NCI-H748 treated with DMSO at 0.1 percent for 48 hours (cell line): Measurements from ENCODE around the gene TSPAN32.
"Not testable (repeated sequence)": the region's sequence is repeated elsewhere in the genome, so short reads cannot be mapped to it uniquely, and the experiment has no call there.

Experiments
- DNase-seq: peaks from one replicate; lab custom pipeline; 2025; lab: John Stamatoyannopoulos, UW

Gene TSPAN32

DNA sequence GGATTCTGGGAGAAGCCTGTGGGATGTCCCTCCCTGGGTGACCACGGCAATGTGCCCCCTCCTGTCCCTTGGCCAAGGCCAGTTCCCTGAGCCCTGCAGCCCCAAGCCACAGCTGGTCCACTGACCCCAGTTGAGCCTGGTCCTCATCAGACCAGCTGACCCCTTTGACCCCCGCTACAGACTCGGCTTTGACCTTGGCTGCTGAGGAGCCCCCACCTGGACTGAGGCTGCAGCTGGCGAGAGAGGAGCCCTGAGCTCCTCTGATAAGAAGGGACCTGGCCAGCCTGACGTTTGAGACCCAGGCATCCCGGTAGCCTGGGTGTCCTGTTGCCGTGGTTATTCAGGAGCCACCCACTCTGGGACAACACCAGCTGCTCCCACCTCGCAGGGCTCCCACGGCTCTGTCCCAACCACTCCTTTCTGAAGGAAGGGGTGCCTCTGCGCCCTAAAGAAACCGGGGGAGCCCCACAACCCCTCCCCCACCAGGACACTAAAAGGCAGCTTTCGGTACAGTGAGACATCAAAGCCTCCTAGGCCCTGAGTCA lies 34.4 kb upstream of the TSPAN32 start:
- no peak for DNase-seq

DNA sequence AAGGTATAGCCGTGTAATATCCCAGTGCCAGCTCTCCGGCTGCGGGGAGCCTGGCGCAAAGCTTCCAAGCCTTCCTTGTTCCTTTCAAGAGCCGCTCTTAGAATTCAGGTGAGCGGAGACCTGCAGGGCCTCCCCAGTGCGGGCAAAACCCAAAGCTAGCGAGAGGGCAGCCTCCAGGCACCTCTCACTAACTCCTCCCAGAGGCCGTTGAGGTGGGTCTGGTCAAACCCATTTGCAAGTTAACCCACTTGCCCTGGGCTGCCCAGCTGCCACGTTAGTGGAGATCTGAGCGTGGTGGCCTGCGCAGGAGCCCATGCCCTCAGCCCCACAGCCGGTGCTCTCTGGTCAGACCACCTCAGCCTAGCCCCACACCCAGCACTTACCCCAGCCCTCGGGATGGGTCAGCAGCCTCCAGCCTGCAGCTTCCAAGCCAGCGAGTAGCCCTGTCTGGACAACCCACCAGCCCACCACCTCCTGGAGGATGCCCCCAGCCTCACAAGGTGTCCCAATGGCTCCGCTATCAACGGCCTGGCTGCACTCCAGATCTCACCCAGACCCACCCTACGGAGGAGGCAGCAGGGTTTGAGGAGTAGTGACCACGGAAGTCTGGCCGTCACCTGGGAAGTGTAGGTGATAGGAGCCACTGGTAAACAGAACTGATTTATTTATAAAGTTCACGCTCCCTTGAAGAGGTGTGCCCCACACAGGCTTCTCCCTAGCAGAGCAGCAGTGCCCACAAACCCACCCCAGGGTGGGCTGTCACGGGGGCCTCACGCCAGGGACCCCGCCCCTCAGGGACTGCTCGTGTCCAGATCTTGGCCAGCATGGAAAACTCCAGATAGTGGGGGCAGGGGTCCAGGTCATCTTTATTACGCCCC lies 33.7 kb upstream of the TSPAN32 start:
- no peak for DNase-seq

DNA sequence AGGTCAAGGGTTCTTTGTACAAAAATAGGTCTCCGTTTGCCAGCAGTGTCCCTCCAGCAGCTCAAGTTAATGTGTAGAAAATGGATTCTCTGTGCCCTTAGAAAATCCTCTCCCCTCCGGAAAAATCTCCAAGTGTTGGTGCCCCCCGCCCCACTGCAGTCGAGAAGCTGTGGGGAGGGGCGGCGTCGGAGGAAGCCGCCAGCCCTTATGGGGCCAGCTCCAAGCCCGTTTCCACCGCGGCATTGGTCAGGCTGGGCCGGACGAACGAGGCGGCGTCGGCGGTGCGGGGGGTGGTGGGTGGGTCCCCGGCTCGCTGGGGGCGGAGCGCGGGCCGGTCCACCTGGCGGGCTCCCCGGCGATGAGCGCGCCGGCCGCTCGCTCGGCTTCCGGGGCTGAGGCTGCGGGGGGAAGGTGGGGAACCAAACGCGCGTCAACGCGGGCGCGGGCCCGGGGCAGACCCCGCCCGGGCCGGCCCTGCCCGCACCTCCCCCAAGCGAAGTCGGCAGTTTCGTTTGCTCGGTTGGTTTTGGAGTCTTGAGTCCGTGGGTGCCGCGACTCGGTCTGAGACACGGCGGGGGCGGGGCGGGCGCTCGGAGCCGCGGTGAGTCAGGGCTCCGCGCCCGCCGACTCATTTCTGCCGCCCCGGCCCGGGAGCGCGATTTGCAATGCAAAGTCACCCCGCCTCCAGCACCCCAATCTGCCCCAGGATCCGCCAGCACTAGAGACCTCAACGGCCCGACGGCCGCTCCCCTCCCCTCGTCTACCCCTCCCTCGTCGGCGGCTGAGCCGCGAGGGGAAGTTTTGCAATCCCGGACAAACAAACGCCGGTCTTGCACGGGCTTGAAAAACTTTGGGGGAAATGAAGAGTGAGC lies 32.8 kb upstream of the TSPAN32 start:
- peak; percentile 29 for DNase-seq

DNA sequence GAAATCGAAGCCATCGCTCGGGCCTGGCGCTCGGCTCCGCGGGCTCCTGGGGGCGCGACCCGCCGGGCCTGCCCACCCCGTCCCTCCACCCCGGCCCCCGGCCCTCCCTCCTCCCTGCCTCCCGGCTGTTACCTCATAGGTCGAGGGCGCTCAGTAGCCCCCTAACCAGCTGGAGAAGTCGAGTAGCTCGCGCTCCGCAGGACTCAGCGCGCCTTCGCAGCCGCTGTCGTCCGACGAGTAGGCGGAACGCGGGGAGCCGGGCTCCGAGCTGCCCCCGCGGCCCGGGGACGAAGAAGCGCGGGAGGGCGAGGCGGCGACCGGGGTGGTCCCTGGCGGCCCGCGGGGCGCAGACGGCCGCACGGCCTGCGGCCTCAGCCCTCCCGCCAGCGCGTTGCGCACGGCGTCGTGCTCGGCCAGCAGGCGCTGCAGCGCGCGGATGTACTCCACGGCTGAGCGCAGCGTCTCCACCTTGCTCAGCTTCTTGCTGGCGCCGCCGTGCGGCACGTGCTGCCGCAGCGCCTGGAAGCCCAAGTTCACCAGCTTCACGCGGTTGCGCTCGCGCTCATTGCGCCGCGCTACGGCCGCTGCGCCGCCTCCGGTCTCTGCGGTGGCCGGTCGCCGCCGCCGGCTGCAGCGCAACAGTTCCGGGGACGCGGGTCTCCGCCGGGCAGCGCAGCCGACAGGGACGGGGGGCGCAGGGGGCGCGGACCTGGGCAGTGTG lies 32.1 kb upstream of the TSPAN32 start:
- DNase-seq: peak; percentile 24

DNA sequence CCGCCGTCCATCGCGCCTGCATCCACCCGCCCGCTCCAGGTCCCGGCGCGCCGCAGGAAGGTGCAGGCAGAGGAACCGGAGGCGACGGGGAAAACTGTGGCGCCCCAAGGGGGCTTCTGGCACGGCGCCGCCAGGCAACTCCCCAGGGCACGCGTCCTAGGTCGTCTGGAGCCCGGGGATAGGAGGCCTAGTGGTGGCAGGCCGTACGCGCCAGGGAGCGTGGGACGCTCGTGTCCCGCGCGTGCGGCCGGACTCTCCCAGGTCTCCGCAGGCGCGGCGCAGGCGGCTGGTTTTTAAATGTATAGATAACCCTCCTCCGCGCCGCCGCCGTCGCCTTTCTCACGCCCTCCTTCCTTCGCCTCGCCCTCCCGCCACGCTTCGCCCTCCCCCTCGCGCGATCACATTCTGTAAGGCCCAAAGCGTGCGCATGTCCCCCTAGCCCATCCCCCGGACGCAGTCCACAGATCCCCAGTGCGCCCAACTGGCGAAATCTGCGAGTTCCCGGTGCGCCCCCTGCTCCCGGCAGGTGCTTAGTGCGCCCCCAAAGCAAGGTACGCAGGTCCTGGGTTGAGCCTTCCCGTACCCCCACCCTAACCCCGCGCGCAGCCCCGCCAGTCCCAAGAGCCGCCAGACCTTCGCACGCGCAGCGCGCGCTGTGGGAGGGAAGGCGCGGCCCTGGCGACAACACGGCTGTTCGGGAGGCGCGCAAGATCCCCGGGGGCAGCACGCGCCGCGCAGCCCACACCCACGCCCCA lies 31.3 kb upstream of the TSPAN32 start, which contains the start of gene ASCL2:
ASCL2 (minus strand) TSS at position 267 of the 755 bp plus-strand sequence; CDS start at position 11, 256 bp downstream.
- peak; percentile 4 for DNase-seq

DNA sequence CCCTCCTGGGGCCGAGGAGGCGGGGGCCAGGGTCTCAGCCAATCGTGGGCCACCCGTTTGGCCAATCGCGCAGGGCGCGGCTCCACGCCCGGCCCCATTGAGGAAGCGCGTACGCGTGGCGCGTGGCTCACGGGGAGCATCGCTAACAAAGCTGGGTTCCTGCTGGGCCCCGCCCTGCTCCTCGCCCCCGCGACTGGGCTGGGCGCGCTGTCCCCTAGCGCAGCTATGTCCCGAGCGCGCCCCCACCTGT lies 30.8 kb upstream of the TSPAN32 start:
- no peak for DNase-seq

DNA sequence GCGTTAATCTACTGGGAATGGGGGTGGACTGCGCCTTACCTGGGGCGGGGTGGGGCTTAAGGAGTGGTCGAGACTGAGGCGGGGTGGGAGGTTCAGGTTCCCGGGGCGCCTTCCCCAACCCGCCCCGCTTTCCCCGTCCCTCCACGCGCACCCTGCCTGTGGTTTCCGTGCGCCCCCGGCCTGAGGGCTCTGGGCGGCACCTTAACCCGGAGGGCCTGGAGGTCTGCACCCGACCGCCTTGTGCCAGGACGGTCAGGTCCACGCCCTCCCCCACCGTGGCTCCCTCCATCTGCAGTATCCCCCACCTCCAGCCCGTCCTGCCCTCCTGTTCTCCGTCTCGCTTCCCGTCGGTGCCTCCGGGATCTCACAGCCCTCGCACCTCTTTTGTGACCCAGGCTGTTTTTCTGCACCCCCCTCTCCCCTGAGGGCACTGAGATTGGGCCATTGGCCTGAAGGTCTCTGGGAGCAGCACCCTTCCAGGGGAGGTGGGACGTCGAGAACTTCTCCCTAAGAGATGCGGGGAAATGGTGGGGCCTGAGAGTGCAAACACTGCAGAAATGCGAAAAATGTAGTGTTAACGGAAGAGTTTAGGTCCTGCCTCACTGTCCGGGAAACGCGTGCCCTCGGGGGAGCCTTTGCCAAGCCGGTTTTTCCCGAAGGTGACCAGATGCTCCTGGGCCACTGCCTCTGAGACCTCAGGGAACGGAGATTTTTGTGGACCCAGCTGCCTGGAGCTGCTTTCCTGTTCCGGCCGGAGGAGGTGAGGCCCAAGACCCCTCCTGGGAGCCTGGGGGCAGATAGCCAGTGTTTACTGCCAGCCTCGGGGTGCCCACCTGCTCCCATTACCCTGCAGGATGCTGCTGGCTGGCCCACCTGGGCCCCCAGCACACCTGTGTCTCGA lies 30.2 kb upstream of the TSPAN32 start:
- DNase-seq: no peak

DNA sequence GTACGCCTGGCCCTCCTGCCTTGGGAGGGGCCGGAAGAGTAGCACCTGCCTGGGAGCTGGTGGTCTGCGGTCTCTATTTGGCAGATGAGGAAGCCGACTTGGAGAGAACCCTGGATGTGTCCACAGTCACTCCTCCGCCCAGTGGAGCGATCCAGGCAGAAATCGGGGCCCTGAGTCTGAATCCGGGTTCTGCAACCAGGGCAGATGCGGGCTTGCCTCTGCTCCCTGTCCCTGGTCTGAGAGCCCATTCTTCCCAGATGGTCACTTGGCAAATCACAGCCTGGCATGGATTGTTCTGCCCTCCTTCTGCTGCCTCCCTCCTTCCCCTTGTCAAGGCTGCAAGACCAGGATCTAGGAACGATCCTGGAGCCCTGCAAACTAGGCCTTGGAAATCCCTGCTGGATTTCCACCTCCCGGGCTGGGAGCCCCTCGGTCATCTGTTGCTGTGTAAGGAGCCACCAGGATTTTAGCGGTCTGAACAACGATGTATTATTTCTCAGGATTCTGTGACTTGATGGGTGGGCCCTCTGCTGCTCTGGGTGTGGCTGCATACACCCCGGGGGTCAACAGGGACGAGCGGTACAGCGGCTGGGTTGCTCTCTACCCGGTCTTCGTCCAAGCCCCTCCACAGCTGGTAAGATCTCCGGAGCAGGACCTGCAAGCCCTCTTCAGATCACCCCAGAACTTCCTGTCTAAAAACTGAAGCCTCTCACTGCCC lies 29.4 kb upstream of the TSPAN32 start:
- DNase-seq: no peak

DNA sequence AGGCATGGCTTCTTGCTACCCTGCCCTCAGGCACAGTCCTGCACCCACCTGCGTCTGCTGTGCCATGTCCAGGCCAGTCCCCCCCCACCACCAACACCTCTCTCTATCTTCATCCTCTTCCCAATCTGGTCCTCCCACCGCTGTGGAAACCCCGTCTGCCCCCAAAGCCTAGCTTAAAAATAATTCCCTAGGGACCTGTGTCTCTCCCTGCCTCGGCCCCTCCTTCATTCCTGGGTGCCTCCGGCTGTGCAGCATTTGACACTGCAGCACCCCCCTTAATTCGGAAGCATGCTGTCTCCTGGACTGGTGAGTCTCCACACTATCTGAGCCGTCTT lies 28.9 kb upstream of the TSPAN32 start:
- DNase-seq: no peak

DNA sequence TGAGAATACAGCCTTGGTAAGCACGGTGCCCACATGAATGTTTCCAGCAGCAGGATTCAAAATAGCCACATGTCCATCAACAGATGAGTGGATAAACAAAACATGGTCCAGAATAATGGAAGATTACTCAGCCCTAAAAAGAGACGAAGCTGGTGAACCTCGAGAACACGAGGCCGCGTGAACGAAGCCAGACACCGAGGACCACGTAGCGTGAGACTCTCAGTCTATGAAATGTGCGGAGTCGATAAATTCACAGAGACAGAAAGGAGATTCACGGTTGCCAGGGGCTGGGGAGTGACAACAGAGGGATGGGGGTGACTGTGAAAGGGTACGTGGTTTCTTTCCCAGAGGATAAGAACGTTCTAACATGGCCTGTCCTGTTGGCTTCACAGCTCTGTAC lies 28.5 kb upstream of the TSPAN32 start:
- DNase-seq: no peak

DNA sequence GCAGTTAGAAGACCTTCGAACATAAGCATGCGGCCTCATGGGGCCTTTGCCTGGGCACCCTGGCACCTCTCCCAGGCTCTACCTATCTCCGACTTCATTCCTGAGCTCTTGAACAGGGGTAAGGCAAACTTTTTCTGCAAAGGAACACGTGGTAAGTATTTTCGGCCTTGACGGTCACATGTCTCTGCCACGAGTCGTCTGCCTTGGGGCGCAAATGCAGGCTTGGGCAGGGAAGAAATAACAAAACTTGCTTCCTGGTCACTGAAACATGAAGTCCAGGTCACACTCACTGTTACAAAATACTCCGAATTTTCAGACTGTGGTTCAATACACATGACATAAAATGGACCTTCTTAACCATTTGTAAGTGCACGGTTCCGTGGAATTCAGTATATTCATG lies 28.0 kb upstream of the TSPAN32 start:
- DNase-seq: no peak

DNA sequence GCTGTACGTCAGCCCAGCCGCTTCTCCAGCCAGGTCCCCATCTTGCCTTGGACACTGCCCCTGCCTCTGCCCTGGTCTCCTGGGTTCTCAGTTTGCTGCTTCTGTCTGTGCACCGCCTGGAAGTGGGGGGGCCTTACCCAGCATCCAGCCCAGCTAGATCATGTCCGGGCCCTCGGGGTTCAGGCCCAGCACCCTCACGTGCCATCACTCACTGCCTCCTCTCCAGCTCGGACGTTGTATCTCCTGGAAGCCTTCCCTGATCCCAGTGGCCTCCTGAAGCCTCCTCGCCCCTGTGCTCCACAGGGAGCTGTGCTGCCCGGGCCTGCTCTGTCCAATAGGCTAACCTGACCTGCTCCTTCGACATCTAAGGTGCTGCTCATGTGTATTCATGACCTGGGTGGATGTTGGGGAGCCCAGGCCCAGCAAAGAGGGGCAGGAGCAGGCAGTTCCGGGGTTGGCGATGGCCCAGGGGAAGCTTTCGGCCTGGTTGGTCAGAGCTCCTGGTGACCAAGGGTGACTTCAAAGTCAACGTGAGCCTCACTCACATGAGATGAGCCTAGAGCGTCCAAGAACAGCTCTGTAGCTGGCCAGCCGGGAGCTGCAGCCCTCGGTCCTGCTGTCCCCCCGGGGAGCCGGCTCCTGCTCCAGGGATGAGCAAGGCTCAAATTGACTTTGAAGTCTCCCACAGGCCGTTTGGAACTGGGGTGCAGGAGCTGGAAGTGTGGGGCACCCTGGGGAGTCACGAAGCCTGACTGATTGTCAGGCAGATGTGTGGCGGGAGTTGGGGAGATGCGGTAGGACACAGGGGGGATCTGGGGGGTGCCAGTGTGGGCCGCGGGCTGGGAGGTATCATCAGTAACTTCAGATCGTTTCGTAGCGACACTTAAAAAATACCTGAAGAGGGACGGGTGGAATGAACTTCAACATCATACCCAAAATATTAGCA lies 26.2 kb upstream of the TSPAN32 start:
- no peak for DNase-seq

DNA sequence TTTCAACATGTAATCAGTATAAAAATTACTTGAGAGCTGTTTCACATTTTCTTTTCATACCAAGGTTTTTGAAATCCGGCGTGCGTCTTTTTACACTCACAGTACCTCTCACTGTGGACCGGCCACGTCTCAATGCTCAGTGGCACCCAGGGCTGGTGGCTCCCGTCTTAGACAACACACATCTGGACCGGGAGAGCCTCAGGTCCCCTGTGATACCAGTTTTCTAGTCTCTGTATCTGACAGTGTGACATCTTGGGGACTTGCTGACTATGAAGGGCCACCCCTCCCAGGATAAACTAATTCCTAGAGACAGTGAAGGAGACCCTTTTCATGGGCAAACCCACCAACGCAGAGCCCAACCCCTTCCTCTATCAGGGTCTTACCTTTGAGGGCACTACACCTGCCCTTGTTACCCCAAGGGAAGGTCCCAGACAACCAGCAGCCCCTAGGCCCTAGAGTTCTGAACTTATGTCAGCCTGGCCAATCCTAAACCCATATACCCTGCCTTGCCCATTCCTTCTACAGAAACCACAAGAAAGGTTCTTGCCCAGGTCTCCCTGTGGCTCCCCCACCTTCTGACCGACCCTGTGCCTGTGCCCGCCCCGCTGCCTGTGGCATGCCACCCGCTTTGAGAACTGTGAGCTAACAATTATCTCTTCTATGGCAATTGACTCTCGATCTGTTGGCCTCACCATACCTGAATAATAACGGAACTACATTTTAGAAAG lies 25.4 kb upstream of the TSPAN32 start:
- DNase-seq: no peak

DNA sequence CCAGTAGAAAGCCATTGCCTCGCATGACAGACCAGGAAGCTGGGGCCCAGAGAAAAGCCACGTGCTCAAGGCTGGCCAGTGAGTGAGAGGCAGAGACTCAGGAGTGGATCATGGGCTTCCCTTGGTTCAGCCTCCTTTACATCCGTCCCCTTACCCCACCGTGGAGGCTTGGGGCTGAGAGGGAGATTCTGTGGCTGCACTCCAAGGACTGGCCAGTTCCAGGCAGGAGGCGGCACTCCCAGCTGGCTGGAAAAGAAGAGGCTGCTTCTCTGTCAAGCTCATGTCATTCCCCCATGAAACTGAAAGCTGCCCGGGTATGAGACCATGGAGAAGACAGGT lies 24.8 kb upstream of the TSPAN32 start:
- DNase-seq: no peak

DNA sequence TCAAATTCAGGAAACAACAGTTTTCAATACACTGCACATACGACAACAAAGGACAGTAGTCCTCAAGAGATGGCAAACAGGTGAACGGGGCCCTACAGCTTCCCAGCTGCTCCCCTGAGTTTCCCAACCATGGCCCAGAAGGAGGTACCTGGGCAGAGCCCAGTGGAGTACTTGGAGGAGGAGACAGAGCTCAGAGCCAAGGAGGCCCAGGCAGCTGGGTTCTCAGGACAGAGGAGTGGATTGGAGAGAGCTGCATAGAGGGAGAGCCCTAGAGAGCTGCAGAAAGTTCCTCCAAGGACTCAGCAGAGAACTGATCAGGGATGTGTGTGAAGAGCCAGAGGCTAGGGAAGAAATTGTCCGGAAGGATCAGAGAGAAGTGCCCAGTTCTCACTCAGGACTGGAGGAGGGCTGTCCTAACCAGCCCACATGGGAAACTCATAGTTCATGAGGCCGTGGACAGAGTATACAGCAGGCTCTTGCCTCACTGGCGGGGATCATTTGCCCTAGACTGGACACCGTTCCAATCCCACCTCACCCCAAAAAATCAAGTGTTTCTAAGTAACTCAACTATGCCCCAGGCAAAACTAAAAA lies 23.8 kb upstream of the TSPAN32 start:
- no peak for DNase-seq

DNA sequence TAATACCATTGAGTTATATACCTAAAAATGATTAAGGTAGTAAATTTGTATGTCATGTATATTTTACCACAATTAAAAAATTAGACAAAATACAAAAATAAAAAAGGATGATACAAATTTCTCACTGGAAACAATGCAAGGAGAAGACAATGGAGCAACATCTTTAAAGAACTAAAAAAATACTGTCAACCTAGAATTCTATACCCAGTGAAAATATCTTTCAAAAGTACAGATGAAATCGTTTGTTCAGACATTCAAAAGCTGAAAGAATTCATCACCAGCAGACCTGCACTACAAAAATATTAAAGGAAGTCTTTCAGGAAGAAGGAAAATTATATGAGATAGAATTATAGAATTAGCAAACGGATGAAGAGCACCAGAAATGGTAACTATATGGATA lies 21.6 kb upstream of the TSPAN32 start:
- no peak for DNase-seq

DNA sequence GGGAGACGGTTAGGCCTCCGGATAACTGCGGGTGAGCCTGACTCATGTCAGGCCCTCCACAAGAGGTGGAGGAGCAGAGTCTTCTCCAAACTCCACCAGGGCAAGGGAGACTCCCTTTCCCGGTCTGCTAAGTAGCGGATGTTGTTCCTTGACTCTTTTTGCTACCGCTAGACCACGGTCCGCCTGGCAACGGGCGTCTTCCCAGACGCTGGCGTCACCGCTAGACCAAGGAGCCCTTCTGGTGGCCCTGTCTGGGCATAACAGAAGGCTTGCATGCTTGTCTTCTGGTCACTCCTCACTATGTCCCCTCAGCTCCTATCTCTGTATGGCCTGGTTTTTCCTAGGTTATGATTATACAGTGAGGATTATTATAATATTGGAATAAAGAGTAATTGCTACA lies 15.5 kb upstream of the TSPAN32 start:
- DNase-seq: not testable (repeated sequence)

DNA sequence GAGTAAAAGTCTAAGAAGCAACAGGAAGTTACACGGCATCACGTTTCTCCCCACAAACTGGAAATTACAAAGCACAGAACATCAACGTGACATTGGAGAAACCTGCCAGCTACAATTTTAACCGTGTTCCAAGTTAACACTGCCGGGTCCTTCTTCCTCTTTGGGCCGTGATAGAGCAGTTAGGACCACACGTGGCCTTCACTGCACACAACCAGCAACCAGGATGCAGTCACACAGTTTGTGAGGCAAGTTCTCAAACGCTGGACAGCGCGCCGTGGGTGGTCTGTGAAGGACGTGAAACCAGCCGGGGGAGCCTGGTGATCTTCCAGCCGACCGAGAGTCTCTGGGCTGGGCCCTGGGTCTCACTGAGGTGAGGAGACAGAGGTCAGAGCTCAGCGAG lies 14.7 kb upstream of the TSPAN32 start:
- DNase-seq: no peak
